Measurements from ENCODE around the gene SNW1. TPM values are rescaled to one million over a fixed set of nuclear protein-coding genes. Genes with fewer than 3 reads are reported as not detected.
"Not testable (repeated sequence)": the region's sequence is repeated elsewhere in the genome, so short reads cannot be mapped to it uniquely, and the experiment has no call there.

The SNW1 gene
- polyA plus RNA-seq, 1 experiment: 34.8 TPM

DNA sequence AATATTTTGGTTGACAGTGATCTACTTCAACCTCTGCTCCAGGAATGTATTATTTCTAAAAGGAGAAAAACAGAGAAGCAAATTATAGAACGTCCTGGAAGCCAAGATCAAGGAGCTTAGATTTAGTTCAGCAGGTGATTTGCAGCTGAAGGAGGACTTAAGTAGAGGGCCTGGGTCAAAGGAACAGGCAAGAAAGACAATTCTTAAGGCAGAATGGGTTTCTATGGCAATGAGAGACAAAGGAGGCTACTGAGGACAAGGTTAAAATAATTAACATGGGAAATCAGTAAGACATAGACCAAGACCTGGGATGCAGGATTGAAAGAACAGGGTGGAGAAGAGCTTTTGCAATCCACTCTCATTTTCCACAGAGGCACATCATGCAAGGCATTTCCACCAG, 2.4 kb upstream of the SNW1 start:
- TF ChIP-seq, protein P1, sequence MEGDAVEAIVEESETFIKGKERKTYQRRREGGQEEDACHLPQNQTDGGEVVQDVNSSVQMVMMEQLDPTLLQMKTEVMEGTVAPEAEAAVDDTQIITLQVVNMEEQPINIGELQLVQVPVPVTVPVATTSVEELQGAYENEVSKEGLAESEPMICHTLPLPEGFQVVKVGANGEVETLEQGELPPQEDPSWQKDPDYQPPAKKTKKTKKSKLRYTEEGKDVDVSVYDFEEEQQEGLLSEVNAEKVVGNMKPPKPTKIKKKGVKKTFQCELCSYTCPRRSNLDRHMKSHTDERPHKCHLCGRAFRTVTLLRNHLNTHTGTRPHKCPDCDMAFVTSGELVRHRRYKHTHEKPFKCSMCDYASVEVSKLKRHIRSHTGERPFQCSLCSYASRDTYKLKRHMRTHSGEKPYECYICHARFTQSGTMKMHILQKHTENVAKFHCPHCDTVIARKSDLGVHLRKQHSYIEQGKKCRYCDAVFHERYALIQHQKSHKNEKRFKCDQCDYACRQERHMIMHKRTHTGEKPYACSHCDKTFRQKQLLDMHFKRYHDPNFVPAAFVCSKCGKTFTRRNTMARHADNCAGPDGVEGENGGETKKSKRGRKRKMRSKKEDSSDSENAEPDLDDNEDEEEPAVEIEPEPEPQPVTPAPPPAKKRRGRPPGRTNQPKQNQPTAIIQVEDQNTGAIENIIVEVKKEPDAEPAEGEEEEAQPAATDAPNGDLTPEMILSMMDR (IDR thresholded peaks at IDR 0.05; ENCODE audit: insufficient read depth, low read depth, low read length): no peak
- POLR2A ChIA-PET: no interaction called here
- DNase-seq (ENCODE audit: low read depth): no peak

DNA sequence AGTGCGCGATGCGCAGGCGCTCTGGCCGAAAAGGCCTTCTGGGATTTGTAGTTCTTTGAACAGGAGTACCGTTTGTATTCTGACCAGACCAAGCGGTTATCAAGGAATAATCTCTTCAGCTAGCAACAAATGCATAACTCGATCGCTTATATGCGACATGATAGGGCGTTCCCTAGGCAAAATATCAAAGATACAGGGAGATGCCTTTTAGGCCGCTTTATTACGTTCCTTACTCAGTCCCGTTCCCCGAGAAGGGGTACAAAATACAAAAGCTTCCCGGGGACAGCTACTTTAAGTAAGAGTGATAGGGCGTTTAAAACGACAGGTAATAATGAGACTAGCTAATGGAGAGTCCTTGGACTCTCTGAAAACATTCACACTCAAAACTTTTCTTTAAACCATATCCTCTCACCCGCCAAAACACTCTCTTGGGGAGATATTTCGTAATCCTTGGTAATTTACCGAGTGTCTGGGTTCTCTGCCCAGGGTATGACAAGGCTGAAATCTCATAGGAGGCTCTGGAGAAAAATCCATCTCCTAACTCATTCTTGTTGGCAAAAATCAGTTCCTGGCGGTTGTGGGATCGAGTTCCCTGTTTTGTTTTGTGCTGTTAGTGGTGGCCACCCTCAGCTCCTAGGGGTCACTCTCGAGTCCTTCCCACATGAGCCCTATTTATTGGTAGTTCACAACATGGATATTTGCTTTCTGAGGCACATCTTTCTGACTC, 412 bp upstream of the SNW1 start:
- DNase-seq (ENCODE audit: low read depth): peak; percentile 2
- no peaks in the 10 kb centered on the region for H3K27me3 ChIP-seq (ENCODE audit: control insufficient read depth, insufficient read depth, low read length)
- ChIA-PET CTCF (no interaction called here), POLR2A (interaction anchor here (0.6 kb wide), 1 partner anchor 1494 kb away, joined by 3 read pairs; no protein-coding TSS in a partner anchor)
- no peaks in the 10 kb centered on the region for H3K36me3 ChIP-seq (ENCODE audit: control insufficient read depth, insufficient read depth, low read length)
- TF ChIP-seq, protein P1 (IDR thresholded peaks at IDR 0.05; ENCODE audit: insufficient read depth, low read depth, low read length): peak; percentile 48
- H3K4me3 ChIP-seq (ENCODE audit: low read depth, low read length): peak overlapping the region; percentile 76

More for the DNA sequence above, 2.4 kb upstream of the SNW1 start:
- CTCF ChIA-PET: interaction anchor here (1.2 kb wide), 1 partner anchor 37 kb away, joined by 3 read pairs; the partner anchor contains the start of gene ADCK1
- Histone ChIP-seq H3K27me3 (ENCODE audit: control insufficient read depth, insufficient read depth, low read length) (no peaks in the 10 kb centered on the region), H3K4me3 (ENCODE audit: low read depth, low read length) (no peak overlapping the region), H3K36me3 (ENCODE audit: control insufficient read depth, insufficient read depth, low read length) (no peaks in the 10 kb centered on the region)

DNA sequence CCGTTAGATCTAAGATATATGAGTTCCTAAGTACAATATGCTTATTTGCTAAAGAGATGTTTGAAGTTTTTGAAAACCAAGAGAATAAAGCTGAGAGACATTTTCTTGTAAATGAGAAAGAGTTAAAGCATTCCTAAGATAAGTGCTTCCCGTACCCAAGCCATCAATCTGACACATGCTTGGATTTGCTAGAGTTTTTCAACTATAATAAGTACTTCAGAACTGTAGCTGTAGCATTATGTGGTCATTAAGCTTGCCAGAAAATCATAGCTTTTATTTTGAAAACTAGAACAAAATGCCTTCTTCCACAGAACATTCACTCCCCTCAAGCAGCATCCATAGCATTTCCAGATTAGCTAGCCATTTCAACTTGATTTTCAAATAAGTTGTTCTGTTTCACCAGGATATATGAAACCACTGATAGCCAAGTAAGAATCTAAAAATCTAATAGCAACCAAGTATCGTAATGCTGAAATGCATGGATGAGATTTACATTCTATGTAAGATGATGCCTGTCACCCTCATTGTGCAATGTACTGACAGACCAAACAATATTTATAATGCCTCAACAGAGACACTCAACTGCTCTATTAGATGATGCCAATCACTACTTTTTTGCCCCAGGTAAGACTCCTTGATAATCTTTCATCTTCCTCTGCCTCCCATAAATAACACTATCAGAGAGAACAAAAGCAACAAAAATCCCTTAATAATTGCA, 8.0 kb downstream of the SNW1 start:
- H3K27me3 ChIP-seq (ENCODE audit: control insufficient read depth, insufficient read depth, low read length): no peaks in the 10 kb centered on the region
- ChIA-PET POLR2A (no interaction called here), CTCF (interaction anchor here (1.0 to 1.3 kb wide), 2 partner anchors 21 to 99 kb away, joined by 3 read pairs; no protein-coding TSS in a partner anchor)
- peaks cover 8% of the 10 kb centered on the region for H3K36me3 ChIP-seq (ENCODE audit: control insufficient read depth, insufficient read depth, low read length)
- no peak overlapping the region for H3K4me3 ChIP-seq (ENCODE audit: low read depth, low read length)
- DNase-seq (ENCODE audit: low read depth): no peak
- TF ChIP-seq, protein P1 (IDR thresholded peaks at IDR 0.05; ENCODE audit: insufficient read depth, low read depth, low read length): no peak

DNA sequence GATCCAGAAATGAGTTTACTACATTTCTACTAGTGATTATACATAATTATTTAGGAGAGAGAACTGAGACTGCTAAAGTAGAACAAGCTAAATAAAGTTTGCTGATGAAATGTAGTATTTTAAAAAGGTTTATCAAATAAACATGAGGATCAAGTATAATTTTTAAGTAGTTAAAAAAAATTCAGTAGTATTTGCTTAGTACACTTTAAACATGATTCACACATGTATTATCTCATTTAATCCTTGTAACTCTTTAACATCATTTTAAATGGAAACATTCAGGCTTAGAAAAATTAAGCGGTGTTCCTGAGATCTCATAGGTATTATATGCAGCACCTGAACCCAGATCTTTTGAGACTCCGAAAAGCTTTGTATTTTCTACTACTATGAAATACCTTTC, 8.7 kb downstream of the SNW1 start:
- H3K4me3 ChIP-seq (ENCODE audit: low read depth, low read length): no peak overlapping the region
- ChIA-PET POLR2A (no interaction called here), CTCF (interaction anchor here (1.0 to 1.3 kb wide), 2 partner anchors 20 to 98 kb away, joined by 3 read pairs; no protein-coding TSS in a partner anchor)
- no peak for DNase-seq (ENCODE audit: low read depth)
- H3K36me3 ChIP-seq (ENCODE audit: control insufficient read depth, insufficient read depth, low read length): peaks cover 8% of the 10 kb centered on the region
- no peaks in the 10 kb centered on the region for H3K27me3 ChIP-seq (ENCODE audit: control insufficient read depth, insufficient read depth, low read length)
- TF ChIP-seq, protein P1 (IDR thresholded peaks at IDR 0.05; ENCODE audit: insufficient read depth, low read depth, low read length): no peak

DNA sequence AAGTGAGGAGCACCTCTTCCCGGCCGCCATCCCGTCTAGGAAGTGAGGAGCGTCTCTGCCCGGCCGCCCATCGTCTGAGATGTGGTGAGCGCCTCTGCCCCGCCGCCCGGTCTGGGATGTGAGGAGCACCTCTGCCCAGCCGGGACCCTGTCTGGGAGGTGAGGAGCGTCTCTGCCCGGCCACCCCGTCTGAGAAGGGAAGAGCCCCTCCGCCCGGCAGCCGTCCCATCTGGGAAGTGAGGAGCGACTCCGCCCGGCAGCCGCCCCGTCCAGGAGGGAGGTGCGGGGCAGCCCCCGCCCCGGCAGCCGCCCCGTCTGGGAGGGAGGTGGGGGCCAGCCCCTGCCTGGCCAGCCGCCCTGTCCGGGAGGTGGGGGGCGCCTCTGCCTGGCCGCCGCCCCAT, 13.5 kb downstream of the SNW1 start:
- POLR2A ChIA-PET; H3K4me3 ChIP-seq (ENCODE audit: low read depth, low read length); H3K27me3 ChIP-seq (ENCODE audit: control insufficient read depth, insufficient read depth, low read length); DNase-seq (ENCODE audit: low read depth); CTCF ChIA-PET; H3K36me3 ChIP-seq (ENCODE audit: control insufficient read depth, insufficient read depth, low read length): not testable (repeated sequence)
